K562 (cell line): Measurements from ENCODE around the gene CACNA2D2. TPM values are rescaled to one million over a fixed set of nuclear protein-coding genes. Genes with fewer than 3 reads are reported as not detected.

ENCODE experiments used
- BRF2 ChIP-seq: IDR thresholded peaks from 3 replicates; pipeline ENCODE4 v1.6.1; 2011; ENCODE audit warnings: borderline replicate concordance, mild to moderate bottlenecking; ENCODE audit not compliant: insufficient read length, insufficient read depth
- CBX3 ChIP-seq, 2 experiments: IDR thresholded peaks; 1 replicate in 1 of 2; 2 replicates in 1 of 2; pipeline ENCODE4 v1.6.1; 2012; ENCODE audit warnings: inconsistent platforms in 2 of 2, low read length in 2 of 2, borderline replicate concordance in 1 of 2, control low read depth in 1 of 2
- E4F1 ChIP-seq: fragments of 250-450 bp; sonication (Bioruptor Pico); IDR thresholded peaks from 2 replicates; pipeline ENCODE4 v1.5.0; 2021; ENCODE audit warnings: mild to moderate bottlenecking, borderline replicate concordance
- KLF6 ChIP-seq: fragments of 250-450 bp; sonication (Bioruptor Pico); IDR thresholded peaks from 2 replicates; pipeline ENCODE4 v1.4.0; 2020; ENCODE audit warnings: mild to moderate bottlenecking, moderate library complexity, borderline replicate concordance
- MTA2 ChIP-seq: fragments of 450-650 bp; IDR thresholded peaks from 2 replicates; pipeline ENCODE4 v1.6.1; 2016; ENCODE audit warnings: low read depth
- TBL1XR1 ChIP-seq, 2 experiments: IDR thresholded peaks; 2 replicates each; pipeline ENCODE4 v1.6.1; 2012; ENCODE audit warnings: improper control_type of control experiment in 2 of 2, low read length in 2 of 2, mild to moderate bottlenecking in 1 of 2
- THRB ChIP-seq: fragments of 450-650 bp; formaldehyde crosslinking; conservative IDR thresholded peaks from 2 replicates; pipeline ENCODE4 v1.4.0; 2022; ENCODE audit warnings: mild to moderate bottlenecking, missing genetic modification characterization
- UBTF ChIP-seq, 2 experiments: IDR thresholded peaks; 2 replicates each; pipeline ENCODE4 v1.6.1; 2012; ENCODE audit warnings: improper control_type of control experiment in 2 of 2, low read depth in 2 of 2, low read length in 2 of 2, borderline replicate concordance in 1 of 2
- ZC3H8 ChIP-seq: fragments of 450-650 bp; IDR thresholded peaks from 2 replicates; pipeline ENCODE4 v1.6.1; 2017
- ZNF561 ChIP-seq: fragments of 450-650 bp; formaldehyde crosslinking; conservative IDR thresholded peaks from 2 replicates; pipeline ENCODE4 v1.4.0; 2020; ENCODE audit warnings: mild to moderate bottlenecking, moderate library complexity
- polyA plus RNA-seq, 8 experiments: library from polyadenylated mRNA; depleted of rRNA in 4 of 8; stranded (reverse) in 5 of 8; unstranded in 3 of 8; fragments of >200 nt; fragmentation: Nextera tagmentation in 2 of 8; fragmentation: Illumina TruSeq in 1 of 8; extraction: Ambion mirVana in 2 of 8; extraction: Trizol in 1 of 8; gene quantifications; 2 replicates each; pipeline versions ENCODE4 v1.2.1 to v1.2.3, GENCODE V29; 2011 to 2014; ENCODE audit warnings: inconsistent platforms in 1 of 8, missing spikeins in 1 of 8
- total RNA-seq, 7 experiments: library from RNA; depleted of rRNA in 6 of 7; stranded (reverse); fragments of >200 nt in 6 of 7; fragmentation: Illumina TruSeq in 2 of 7; extraction: Trizol in 2 of 7; gene quantifications; 2 replicates each; pipeline versions ENCODE4 v1.2.1 to v1.2.3, GENCODE V29; 2011 to 2021; ENCODE audit warnings: low replicate concordance in 1 of 7

CACNA2D2 gene
- total and polyA plus RNA-seq, 9 of the 15 experiments (the other 6 are each of a cell fraction or from before 2014, with no cell fraction given), result 0.11 to 0.58 (median 0.36) TPM; not detected in 2

- TF ChIP-seq TBL1XR1 (IDR thresholded peaks at IDR 0.05; ENCODE audit: low read length in 2 of 2) (no peak), ZC3H8 (no peak), THRB (CRISPR knock-in tag) (no peak), ZNF561 (CRISPR knock-in tag) (no peak), CBX3 (IDR thresholded peaks at IDR 0.05; ENCODE audit: borderline replicate concordance in 1 of 2, low read length in 2 of 2) (no peak), BRF2 (no peak), KLF6 (CRISPR knock-in tag) (0 out of 2 replicates have a peak, but pooled peaks have one; percentile 53), MTA2 (no peak), E4F1 (no peak), UBTF (IDR thresholded peaks at IDR 0.05; ENCODE audit: borderline replicate concordance in 1 of 2, low read depth in 2 of 2, low read length in 2 of 2) (no peak)
Measured at GRCh38 chr3:50350527-50351322, 152.7 kb downstream of the CACNA2D2 start, which contains the start of the genes CYB561D2 and NPRL2 (continued).
